HepG2 (cell line): ENCODE results near the gene MAN2C1. TPM values are rescaled to one million over a fixed set of nuclear protein-coding genes. Genes with fewer than 3 reads are reported as not detected.
A peak's percentile ranks its signal among the peaks of the same experiment; 100 is the strongest.

Source experiments
- CBFB ChIP-seq: sonication (generic); formaldehyde crosslinking; IDR thresholded peaks from 2 replicates; pipeline ENCODE4 v1.4.0; 2020; ENCODE audit warnings: missing genetic modification reagents
- MIER3 ChIP-seq: IDR thresholded peaks from 2 replicates; pipeline ENCODE4 v1.6.1; 2016; ENCODE audit warnings: missing compliant biosample characterization, borderline replicate concordance
- MLXIP ChIP-seq: sonication (generic); formaldehyde crosslinking; IDR thresholded peaks from 2 replicates; pipeline ENCODE4 v1.9.0; 2021; ENCODE audit warnings: missing genetic modification reagents, borderline replicate concordance
- PITX1 ChIP-seq: sonication (generic); formaldehyde crosslinking; IDR thresholded peaks from 2 replicates; pipeline ENCODE4 v1.5.1; 2020; ENCODE audit warnings: mild to moderate bottlenecking, missing genetic modification reagents
- SIN3A ChIP-seq: IDR thresholded peaks from 2 replicates; pipeline ENCODE4 v1.6.1; 2011; ENCODE audit warnings: low read depth, mild to moderate bottlenecking, control low read depth, low read length, borderline replicate concordance
- SIX4 ChIP-seq: sonication (generic); formaldehyde crosslinking; IDR thresholded peaks from 2 replicates; pipeline ENCODE4 v1.4.0; 2020; ENCODE audit warnings: missing genetic modification reagents
- ZNF564 ChIP-seq: sonication (generic); formaldehyde crosslinking; IDR thresholded peaks from 2 replicates; pipeline ENCODE4 v1.8.1; 2023; ENCODE audit warnings: mild to moderate bottlenecking, missing genetic modification reagents
- polyA plus RNA-seq, 8 experiments: library from polyadenylated mRNA; depleted of rRNA in 3 of 8; stranded (reverse) in 7 of 8; unstranded in 1 of 8; fragments of >200 nt; fragmentation: Illumina TruSeq in 4 of 8; extraction: Trizol in 4 of 8; gene quantifications; 2 replicates each; pipeline versions ENCODE4 v1.2.1 to v1.2.3, GENCODE V29; 2011 to 2016; ENCODE audit warnings: low read depth in 4 of 8, missing spikeins in 1 of 8, mixed read lengths in 1 of 8; ENCODE audit not compliant: insufficient read depth in 1 of 8
- total RNA-seq, 5 experiments: library from RNA; depleted of rRNA; stranded (reverse); fragments of >200 nt; fragmentation: Illumina TruSeq; extraction: Trizol; gene quantifications; 2 replicates each; pipeline ENCODE4 v1.2.3, GENCODE V29; 2016; ENCODE audit warnings: low read depth in 1 of 5
- TF ChIP-seq, protein P1 (sequence below): sonication (generic); formaldehyde crosslinking; IDR thresholded peaks from 2 replicates; pipeline ENCODE4; 2020; ENCODE audit warnings: missing genetic modification reagents, mild to moderate bottlenecking, borderline replicate concordance
- TF ChIP-seq, protein P2 (sequence below): sonication (generic); formaldehyde crosslinking; IDR thresholded peaks from 2 replicates; pipeline ENCODE4 v1.4.0; 2020; ENCODE audit warnings: mild to moderate bottlenecking, missing genetic modification reagents
- TF ChIP-seq, protein P3 (sequence below): sonication (generic); formaldehyde crosslinking; conservative IDR thresholded peaks from 2 replicates; pipeline ENCODE4 v1.4.0; 2020; ENCODE audit warnings: missing genetic modification reagents
- TF ChIP-seq, protein P4 (sequence below): sonication (generic); formaldehyde crosslinking; IDR thresholded peaks from 2 replicates; pipeline ENCODE4 v1.5.0; 2020; ENCODE audit warnings: mild to moderate bottlenecking, missing genetic modification reagents

The MAN2C1 gene
- total and polyA plus RNA-seq, 2 of the 13 experiments (the other 11 are each of a cell fraction or from before 2014, with no cell fraction given): 62.6 to 71.0 TPM

- TF ChIP-seq, protein P1, sequence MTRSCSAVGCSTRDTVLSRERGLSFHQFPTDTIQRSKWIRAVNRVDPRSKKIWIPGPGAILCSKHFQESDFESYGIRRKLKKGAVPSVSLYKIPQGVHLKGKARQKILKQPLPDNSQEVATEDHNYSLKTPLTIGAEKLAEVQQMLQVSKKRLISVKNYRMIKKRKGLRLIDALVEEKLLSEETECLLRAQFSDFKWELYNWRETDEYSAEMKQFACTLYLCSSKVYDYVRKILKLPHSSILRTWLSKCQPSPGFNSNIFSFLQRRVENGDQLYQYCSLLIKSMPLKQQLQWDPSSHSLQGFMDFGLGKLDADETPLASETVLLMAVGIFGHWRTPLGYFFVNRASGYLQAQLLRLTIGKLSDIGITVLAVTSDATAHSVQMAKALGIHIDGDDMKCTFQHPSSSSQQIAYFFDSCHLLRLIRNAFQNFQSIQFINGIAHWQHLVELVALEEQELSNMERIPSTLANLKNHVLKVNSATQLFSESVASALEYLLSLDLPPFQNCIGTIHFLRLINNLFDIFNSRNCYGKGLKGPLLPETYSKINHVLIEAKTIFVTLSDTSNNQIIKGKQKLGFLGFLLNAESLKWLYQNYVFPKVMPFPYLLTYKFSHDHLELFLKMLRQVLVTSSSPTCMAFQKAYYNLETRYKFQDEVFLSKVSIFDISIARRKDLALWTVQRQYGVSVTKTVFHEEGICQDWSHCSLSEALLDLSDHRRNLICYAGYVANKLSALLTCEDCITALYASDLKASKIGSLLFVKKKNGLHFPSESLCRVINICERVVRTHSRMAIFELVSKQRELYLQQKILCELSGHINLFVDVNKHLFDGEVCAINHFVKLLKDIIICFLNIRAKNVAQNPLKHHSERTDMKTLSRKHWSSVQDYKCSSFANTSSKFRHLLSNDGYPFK (CRISPR knock-in tag): peak; percentile 93
- TF ChIP-seq, protein P2, sequence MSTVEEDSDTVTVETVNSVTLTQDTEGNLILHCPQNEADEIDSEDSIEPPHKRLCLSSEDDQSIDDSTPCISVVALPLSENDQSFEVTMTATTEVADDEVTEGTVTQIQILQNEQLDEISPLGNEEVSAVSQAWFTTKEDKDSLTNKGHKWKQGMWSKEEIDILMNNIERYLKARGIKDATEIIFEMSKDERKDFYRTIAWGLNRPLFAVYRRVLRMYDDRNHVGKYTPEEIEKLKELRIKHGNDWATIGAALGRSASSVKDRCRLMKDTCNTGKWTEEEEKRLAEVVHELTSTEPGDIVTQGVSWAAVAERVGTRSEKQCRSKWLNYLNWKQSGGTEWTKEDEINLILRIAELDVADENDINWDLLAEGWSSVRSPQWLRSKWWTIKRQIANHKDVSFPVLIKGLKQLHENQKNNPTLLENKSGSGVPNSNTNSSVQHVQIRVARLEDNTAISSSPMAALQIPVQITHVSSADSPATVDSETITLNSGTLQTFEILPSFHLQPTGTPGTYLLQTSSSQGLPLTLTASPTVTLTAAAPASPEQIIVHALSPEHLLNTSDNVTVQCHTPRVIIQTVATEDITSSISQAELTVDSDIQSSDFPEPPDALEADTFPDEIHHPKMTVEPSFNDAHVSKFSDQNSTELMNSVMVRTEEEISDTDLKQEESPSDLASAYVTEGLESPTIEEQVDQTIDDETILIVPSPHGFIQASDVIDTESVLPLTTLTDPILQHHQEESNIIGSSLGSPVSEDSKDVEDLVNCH (CRISPR knock-in tag): no peak
- TF ChIP-seq MIER3 (CRISPR knock-in tag) (peak; percentile 86; the same call in 1 of the 2 replicates), CBFB (peak; percentile 27), SIX4 (CRISPR knock-in tag) (peak; percentile 31; the same call in 1 of the 2 replicates), PITX1 (peak; percentile 53; the same call in 1 of the 2 replicates), ZNF564 (CRISPR knock-in tag) (peak; percentile 31; the same call in 1 of the 2 replicates), MLXIP (peak; percentile 18; the same call in 1 of the 2 replicates), SIN3A (peak; percentile 91)
- TF ChIP-seq, protein P3, sequence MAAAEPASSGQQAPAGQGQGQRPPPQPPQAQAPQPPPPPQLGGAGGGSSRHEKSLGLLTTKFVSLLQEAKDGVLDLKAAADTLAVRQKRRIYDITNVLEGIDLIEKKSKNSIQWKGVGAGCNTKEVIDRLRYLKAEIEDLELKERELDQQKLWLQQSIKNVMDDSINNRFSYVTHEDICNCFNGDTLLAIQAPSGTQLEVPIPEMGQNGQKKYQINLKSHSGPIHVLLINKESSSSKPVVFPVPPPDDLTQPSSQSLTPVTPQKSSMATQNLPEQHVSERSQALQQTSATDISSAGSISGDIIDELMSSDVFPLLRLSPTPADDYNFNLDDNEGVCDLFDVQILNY (CRISPR knock-in tag): 0 out of 2 replicates have a peak, but pooled peaks have one; percentile 15
- TF ChIP-seq, protein P4, sequence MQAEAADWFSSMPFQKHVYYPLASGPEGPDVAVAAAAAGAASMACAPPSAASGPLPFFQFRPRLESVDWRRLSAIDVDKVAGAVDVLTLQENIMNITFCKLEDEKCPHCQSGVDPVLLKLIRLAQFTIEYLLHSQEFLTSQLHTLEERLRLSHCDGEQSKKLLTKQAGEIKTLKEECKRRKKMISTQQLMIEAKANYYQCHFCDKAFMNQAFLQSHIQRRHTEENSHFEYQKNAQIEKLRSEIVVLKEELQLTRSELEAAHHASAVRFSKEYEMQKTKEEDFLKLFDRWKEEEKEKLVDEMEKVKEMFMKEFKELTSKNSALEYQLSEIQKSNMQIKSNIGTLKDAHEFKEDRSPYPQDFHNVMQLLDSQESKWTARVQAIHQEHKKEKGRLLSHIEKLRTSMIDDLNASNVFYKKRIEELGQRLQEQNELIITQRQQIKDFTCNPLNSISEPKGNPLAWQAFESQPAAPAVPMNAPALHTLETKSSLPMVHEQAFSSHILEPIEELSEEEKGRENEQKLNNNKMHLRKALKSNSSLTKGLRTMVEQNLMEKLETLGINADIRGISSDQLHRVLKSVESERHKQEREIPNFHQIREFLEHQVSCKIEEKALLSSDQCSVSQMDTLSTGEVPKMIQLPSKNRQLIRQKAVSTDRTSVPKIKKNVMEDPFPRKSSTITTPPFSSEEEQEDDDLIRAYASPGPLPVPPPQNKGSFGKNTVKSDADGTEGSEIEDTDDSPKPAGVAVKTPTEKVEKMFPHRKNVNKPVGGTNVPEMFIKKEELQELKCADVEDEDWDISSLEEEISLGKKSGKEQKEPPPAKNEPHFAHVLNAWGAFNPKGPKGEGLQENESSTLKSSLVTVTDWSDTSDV (CRISPR knock-in tag): peak; percentile 90; the same call in 1 of the 2 replicates
These were observed at the start of gene MAN2C1 (continued) for GRCh38 chr15:75367913-75368688.
